ENCODE data around the gene PTPRH.

PTPRH gene

GRCh38 chr19:55245236-55245904 lies 36.1 kb upstream of the PTPRH start:
- no peak for DNase-seq (ENCODE audit: low read depth, low spot score)

- no peak for DNase-seq (ENCODE audit: low read depth, low spot score)
Measured at GRCh38 chr19:55244004-55244680, 34.8 kb upstream of the PTPRH start.

GRCh38 chr19:55242517-55242916 lies 33.2 kb upstream of the PTPRH start:
- no peak for DNase-seq (ENCODE audit: low read depth, low spot score)

- DNase-seq (ENCODE audit: low read depth, low spot score), result no peak
Measured at GRCh38 chr19:55241935-55242464, 32.7 kb upstream of the PTPRH start.

- no peak for DNase-seq (ENCODE audit: low read depth, low spot score)
Measured at GRCh38 chr19:55241143-55241934, 32.0 kb upstream of the PTPRH start.

GRCh38 chr19:55240713-55241020 lies 31.4 kb upstream of the PTPRH start:
- DNase-seq (ENCODE audit: low read depth, low spot score), result no peak

- DNase-seq (ENCODE audit: low read depth, low spot score), result no peak
Measured at GRCh38 chr19:55239004-55239403, 29.7 kb upstream of the PTPRH start.

GRCh38 chr19:55238030-55238429 lies 28.7 kb upstream of the PTPRH start:
- no peak for DNase-seq (ENCODE audit: low read depth, low spot score)

GRCh38 chr19:55232986-55233385 lies 23.7 kb upstream of the PTPRH start:
- DNase-seq (ENCODE audit: low read depth, low spot score), result no peak

- no peak for DNase-seq (ENCODE audit: low read depth, low spot score)
Measured at GRCh38 chr19:55232286-55232602, 22.9 kb upstream of the PTPRH start.

GRCh38 chr19:55231391-55232285 lies 22.3 kb upstream of the PTPRH start:
- DNase-seq (ENCODE audit: low read depth, low spot score), result no peak

GRCh38 chr19:55230780-55231179 lies 21.5 kb upstream of the PTPRH start:
- no peak for DNase-seq (ENCODE audit: low read depth, low spot score)

- no peak for DNase-seq (ENCODE audit: low read depth, low spot score)
Measured at GRCh38 chr19:55230329-55230728, 21.0 kb upstream of the PTPRH start.

- no peak for DNase-seq (ENCODE audit: low read depth, low spot score)
Measured at GRCh38 chr19:55229789-55230182, 20.5 kb upstream of the PTPRH start.

- no peak for DNase-seq (ENCODE audit: low read depth, low spot score)
Measured at GRCh38 chr19:55229145-55229788, 20.0 kb upstream of the PTPRH start.

GRCh38 chr19:55228403-55229031 lies 19.2 kb upstream of the PTPRH start, which contains the start of gene TMEM86B:
TSS of gene TMEM86B (minus strand) at chr19:55228763. CDS start at chr19:55228741, 22 bp downstream.
- DNase-seq (ENCODE audit: low read depth, low spot score), result no peak

- no peak for DNase-seq (ENCODE audit: low read depth, low spot score)
Measured at GRCh38 chr19:55228015-55228391, 18.7 kb upstream of the PTPRH start.

- DNase-seq (ENCODE audit: low read depth, low spot score), result no peak
Measured at GRCh38 chr19:55227241-55228014, 18.1 kb upstream of the PTPRH start.

- no peak for DNase-seq (ENCODE audit: low read depth, low spot score)
Measured at GRCh38 chr19:55226788-55227187, 17.5 kb upstream of the PTPRH start.

GRCh38 chr19:55226273-55226672 lies 17.0 kb upstream of the PTPRH start:
- no peak for DNase-seq (ENCODE audit: low read depth, low spot score)

Measured in ELF-1 (cell line).